ENCODE measurements around the gene ABHD3. TPM values are rescaled to one million over a fixed set of nuclear protein-coding genes. Genes with fewer than 3 reads are reported as not detected.
"Not testable (repeated sequence)": the region's sequence is repeated elsewhere in the genome, so short reads cannot be mapped to it uniquely, and the experiment has no call there.

ABHD3 gene
- total and polyA plus RNA-seq, 3 experiments from 2014 or later, result 30.0 to 31.3 (median 30.6) TPM

DNA sequence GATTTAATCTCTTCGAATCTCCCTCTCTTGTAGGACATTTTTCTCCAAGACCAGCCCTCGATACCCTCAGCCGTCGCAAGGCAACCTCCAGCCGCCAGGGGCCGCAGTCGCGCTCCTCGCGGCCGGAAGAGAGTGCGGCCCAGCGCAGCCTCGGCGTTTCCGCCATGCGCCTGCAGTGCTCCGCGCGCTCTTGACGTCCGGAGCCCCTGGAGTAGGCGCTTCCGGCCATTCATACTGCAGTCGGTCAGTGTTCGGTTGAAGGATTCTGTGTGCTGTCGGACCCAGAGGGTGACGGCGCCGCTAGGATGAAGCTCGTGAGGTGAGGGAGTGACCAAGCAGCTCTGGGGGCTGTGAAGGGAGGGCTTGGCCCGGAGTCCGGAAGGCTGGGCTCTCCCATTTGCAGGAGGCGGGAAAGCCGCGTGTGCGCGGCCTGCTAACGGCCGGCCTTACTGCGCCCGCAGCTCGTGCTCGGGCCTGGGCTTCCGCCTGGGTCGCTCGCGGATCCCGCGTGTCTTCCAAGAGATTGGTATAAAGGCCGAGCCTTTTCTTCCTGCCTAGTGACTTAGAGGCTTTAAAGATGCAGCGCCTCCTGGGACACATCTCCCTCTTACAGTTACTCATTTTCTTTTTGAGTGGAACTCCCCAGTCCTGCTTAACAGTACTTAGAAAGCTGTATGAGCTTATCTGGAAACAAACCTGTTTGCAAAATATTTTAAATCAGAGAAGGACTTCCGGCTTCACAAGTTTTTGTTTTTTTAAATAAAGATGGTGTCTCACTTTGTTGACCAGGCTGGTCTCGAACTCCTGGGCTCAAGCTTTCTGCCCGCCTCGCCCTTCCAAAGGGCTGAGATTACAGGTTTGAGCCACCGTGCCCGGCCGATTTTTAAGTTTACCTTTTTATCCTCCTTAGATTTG lies 92.2 kb downstream of the ABHD3 start, which contains the start of gene SNRPD1:
SNRPD1 (plus strand) TSS at position 190 of the 915 bp plus-strand sequence; CDS start at position 306, 116 bp downstream.
- Mint-ChIP-seq H3K27me3 (no peaks in the 10 kb centered on the region), H3K36me3 (peaks cover 0 to 27% (median 6%) of the 10 kb centered on the region in 3 donors), H3K27ac (peak within 1 kb of the TSS; percentile 92 to 100 (median 98)), H3K4me3 (peak within 1 kb of the TSS; percentile 96 to 100 (median 98)), H3K4me1 (peaks cover 34 to 51% (median 47%) of the 10 kb centered on the region in 3 donors), H3K9me3 (no peaks in the 10 kb centered on the region)
- Histone ChIP-seq H3K27me3 (ENCODE audit: insufficient read depth, low read length, poor library complexity, severe bottlenecking) (no peaks in the 10 kb centered on the region), H3K9me3 (ENCODE audit: low read length) (no peaks in the 10 kb centered on the region), H3K4me1 (ENCODE audit: insufficient read depth, low read length) (peaks cover 28% of the 10 kb centered on the region), H3K27ac (ENCODE audit: low read depth, low read length) (peak within 1 kb of the TSS; percentile 75), H3K4me3 (ENCODE audit: low read length) (peak within 1 kb of the TSS; percentile 66), H3K36me3 (ENCODE audit: insufficient read depth, low read length) (no peaks in the 10 kb centered on the region)
- CTCF ChIA-PET, result interaction anchor here (0.7 to 5.4 kb wide), 17 partner anchors 9 to 137 kb away, joined by 3 to 131 read pairs (median 3); partner anchors contain the start of genes ABHD3 and ESCO1
- POLR2A ChIA-PET, result interaction anchor here (0.7 to 5.6 kb wide), 3 partner anchors 10 to 15 kb away, joined by 3 to 63 read pairs (median 7); partner anchors contain the start of gene ESCO1
- DNase-seq, result peak; percentile 80 to 88 (median 82)

DNA sequence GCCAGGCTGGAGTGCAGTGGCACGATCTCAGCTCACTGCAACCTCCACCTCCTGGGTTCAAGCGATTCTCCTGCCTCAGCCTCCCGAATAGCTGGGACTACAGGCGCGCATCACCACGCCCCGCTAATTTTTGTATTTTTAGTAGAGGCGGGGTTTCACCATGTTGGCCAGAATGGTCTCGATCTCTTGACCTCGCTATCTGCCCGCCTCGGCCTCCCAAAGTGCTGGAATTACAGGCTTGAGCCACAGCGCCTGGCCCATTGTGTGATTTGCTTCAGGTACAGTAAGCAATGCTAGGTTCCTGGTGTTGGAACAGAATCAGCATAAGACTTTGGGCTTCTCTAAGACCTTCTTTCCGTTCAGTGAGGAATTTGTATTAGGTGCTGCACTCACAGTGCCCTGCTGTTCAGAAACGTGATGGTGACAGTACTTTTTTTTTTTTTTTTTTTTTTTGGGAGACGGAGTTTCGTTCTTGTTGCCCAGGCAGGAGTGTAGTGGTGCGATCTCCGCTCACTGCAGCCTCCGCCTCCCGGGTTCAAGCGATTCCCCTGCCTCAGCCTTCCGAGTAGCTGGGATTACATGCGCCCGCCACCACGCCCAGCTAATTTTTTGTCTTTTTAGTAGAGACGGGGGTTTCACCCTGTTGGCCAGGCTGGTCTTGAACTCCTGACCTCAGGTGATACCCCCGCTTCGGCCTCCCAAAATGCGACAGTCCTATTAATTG lies 93.0 kb downstream of the ABHD3 start:
- ChIA-PET POLR2A (interaction anchor here (0.7 to 5.6 kb wide), 3 partner anchors 9 to 15 kb away, joined by 3 to 63 read pairs (median 7); partner anchors contain the start of gene ESCO1), CTCF (interaction anchor here (0.7 to 5.4 kb wide), 12 partner anchors 10 to 137 kb away, joined by 3 to 131 read pairs (median 4); partner anchors contain the start of genes ABHD3 and ESCO1)
- H3K36me3 ChIP-seq (ENCODE audit: insufficient read depth, low read length); H3K9me3 Mint-ChIP-seq; H3K27me3 ChIP-seq (ENCODE audit: insufficient read depth, low read length, poor library complexity, severe bottlenecking); DNase-seq; H3K9me3 ChIP-seq (ENCODE audit: low read length); H3K27me3 Mint-ChIP-seq: not testable (repeated sequence)
- Histone ChIP-seq H3K27ac (ENCODE audit: low read depth, low read length) (peak overlapping the region; percentile 47), H3K4me3 (ENCODE audit: low read length) (peak overlapping the region; percentile 24), H3K4me1 (ENCODE audit: insufficient read depth, low read length) (peaks cover 26% of the 10 kb centered on the region)
- Mint-ChIP-seq H3K4me1 (peaks cover 31 to 44% (median 40%) of the 10 kb centered on the region in 3 donors), H3K4me3 (peak overlapping the region; percentile 96 to 100 (median 98)), H3K27ac (peak overlapping the region; percentile 92 to 100 (median 98)), H3K36me3 (peaks cover 0 to 21% (median 6%) of the 10 kb centered on the region in 3 donors)

DNA sequence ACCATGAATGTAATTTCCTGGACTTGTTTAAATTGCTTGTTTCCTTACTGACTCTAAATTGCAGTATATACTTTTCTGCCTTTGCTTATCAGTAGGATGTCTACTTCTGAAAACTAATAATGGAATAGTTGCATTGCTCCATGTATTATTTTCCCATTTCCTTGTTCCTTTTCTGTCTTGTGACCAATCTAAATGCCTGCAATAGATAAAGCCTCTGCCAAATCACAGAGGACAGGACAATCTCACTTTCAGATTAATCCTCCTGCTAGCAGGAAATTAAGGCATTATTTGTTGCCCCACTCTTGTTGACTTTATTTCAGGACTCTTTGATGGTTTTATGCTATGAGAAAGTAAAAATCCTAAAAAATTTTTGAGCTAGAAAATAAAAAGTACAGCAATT lies 99.4 kb downstream of the ABHD3 start:
- Mint-ChIP-seq H3K4me1 (peaks cover 12 to 33% (median 13%) of the 10 kb centered on the region in 3 donors), H3K9me3 (no peaks in the 10 kb centered on the region), H3K27me3 (peaks cover 0 to 5% of the 10 kb centered on the region in 2 donors), H3K36me3 (peaks cover 0 to 6% (median 0%) of the 10 kb centered on the region in 3 donors), H3K4me3 (peak overlapping the region in 5 of 7 donors; percentile 20 to 61 (median 52)), H3K27ac (peak overlapping the region in 7 of 8 donors; percentile 29 to 84 (median 77))
- H3K9me3 ChIP-seq (ENCODE audit: low read length), result no peaks in the 10 kb centered on the region
- POLR2A ChIA-PET, result no interaction called here
- no peak overlapping the region for H3K27ac ChIP-seq (ENCODE audit: low read depth, low read length)
- H3K27me3 ChIP-seq (ENCODE audit: insufficient read depth, low read length, poor library complexity, severe bottlenecking), result no peaks in the 10 kb centered on the region
- no peak for DNase-seq
- no peak overlapping the region for H3K4me3 ChIP-seq (ENCODE audit: low read length)
- peaks cover 6% of the 10 kb centered on the region for H3K4me1 ChIP-seq (ENCODE audit: insufficient read depth, low read length)
- H3K36me3 ChIP-seq (ENCODE audit: insufficient read depth, low read length), result no peaks in the 10 kb centered on the region
- CTCF ChIA-PET, result interaction anchor here (0.6 kb wide), 1 partner anchor 11 kb away, joined by 3 read pairs; no protein-coding TSS in a partner anchor

- ChIA-PET POLR2A (no interaction called here), CTCF (no interaction called here)
- Histone ChIP-seq H3K27ac (ENCODE audit: low read depth, low read length) (no peak overlapping the region), H3K9me3 (ENCODE audit: low read length) (no peaks in the 10 kb centered on the region), H3K36me3 (ENCODE audit: insufficient read depth, low read length) (no peaks in the 10 kb centered on the region), H3K27me3 (ENCODE audit: insufficient read depth, low read length, poor library complexity, severe bottlenecking) (no peaks in the 10 kb centered on the region), H3K4me3 (ENCODE audit: low read length) (no peak overlapping the region), H3K4me1 (ENCODE audit: insufficient read depth, low read length) (peaks cover 6% of the 10 kb centered on the region)
- Mint-ChIP-seq H3K27me3 (peaks cover 0 to 6% of the 10 kb centered on the region in 2 donors), H3K9me3 (no peaks in the 10 kb centered on the region), H3K27ac (peak overlapping the region; percentile 29 to 84 (median 78)), H3K4me3 (peak overlapping the region; percentile 20 to 61 (median 42)), H3K4me1 (peaks cover 14 to 35% (median 14%) of the 10 kb centered on the region in 3 donors), H3K36me3 (peaks cover 0 to 10% (median 0%) of the 10 kb centered on the region in 3 donors)
- DNase-seq, result no peak
These were observed 99.9 kb downstream of the ABHD3 start for GRCh38 chr18:21604671-21605070.

DNA sequence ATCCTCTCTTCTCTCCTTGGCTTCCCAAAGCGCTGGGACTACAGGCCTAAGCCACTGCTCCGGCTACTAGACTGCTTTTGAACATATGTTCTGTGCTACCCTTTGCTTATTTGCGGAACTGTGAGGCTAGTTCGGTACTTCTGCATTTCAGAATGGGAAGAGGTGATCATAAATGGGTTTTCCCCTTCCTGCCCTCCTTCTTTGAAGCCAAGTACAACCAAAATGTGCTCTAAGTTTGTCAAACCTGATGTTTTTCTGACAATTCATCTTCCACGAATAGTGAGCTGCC lies 102.3 kb downstream of the ABHD3 start:
- Histone ChIP-seq H3K9me3 (ENCODE audit: low read length) (no peaks in the 10 kb centered on the region), H3K4me3 (ENCODE audit: low read length) (no peak overlapping the region), H3K36me3 (ENCODE audit: insufficient read depth, low read length) (no peaks in the 10 kb centered on the region), H3K27me3 (ENCODE audit: insufficient read depth, low read length, poor library complexity, severe bottlenecking) (no peaks in the 10 kb centered on the region), H3K27ac (ENCODE audit: low read depth, low read length) (no peak overlapping the region), H3K4me1 (ENCODE audit: insufficient read depth, low read length) (peaks cover 29% of the 10 kb centered on the region)
- H3K36me3 Mint-ChIP-seq, result peaks cover 0 to 12% (median 0%) of the 10 kb centered on the region in 3 donors
- H3K27me3 Mint-ChIP-seq, result peaks cover 0 to 6% of the 10 kb centered on the region in 2 donors
- peaks cover 27 to 56% (median 31%) of the 10 kb centered on the region in 3 donors for H3K4me1 Mint-ChIP-seq
- no peak for DNase-seq
- peak overlapping the region; percentile 28 to 79 (median 39) for H3K4me3 Mint-ChIP-seq
- peak overlapping the region in 7 of 8 donors; percentile 36 to 94 (median 77) for H3K27ac Mint-ChIP-seq
- ChIA-PET POLR2A (interaction anchor here (0.6 kb wide), 1 partner anchor 10 kb away, joined by 3 read pairs; the partner anchor contains the start of gene SNRPD1), CTCF (interaction anchor here (5.6 kb wide), 1 partner anchor 9 kb away, joined by 131 read pairs; the partner anchor contains the start of gene SNRPD1)
- H3K9me3 Mint-ChIP-seq, result no peaks in the 10 kb centered on the region

Other genes starting within 250 kb of the ABHD3 start
- 10 to 100 TPM; 18.2 to 19.3 TPM for gene ESCO1, start 104.1 kb downstream of the ABHD3 start, total RNA-seq
- 11.0 TPM for gene ESCO1, start 104.1 kb downstream of the ABHD3 start, polyA plus RNA-seq
- gene SNRPD1, start 92.5 kb downstream of the ABHD3 start, total RNA-seq, result 100 to 1,000 TPM; 154 to 165 TPM
- gene SNRPD1, start 92.5 kb downstream of the ABHD3 start, polyA plus RNA-seq, result 89.9 TPM
- 10 to 100 TPM; 45.8 to 47.0 TPM for gene MIB1, start 36.0 kb upstream of the ABHD3 start, total RNA-seq
- 3.8 TPM for gene MIB1, start 36.0 kb upstream of the ABHD3 start, polyA plus RNA-seq